ENCODE measurements around the gene ADH1A.
"Not testable (repeated sequence)": the region's sequence is repeated elsewhere in the genome, so short reads cannot be mapped to it uniquely, and the experiment has no call there.

ADH1A gene

GRCh38 chr4:99276417-99276816 lies 14.4 kb downstream of the ADH1A start:
- no peak for DNase-seq

- DNase-seq = no peak
Measured at GRCh38 chr4:99275885-99276284, 14.9 kb downstream of the ADH1A start.

GRCh38 chr4:99275050-99275449 lies 15.7 kb downstream of the ADH1A start:
- DNase-seq = no peak

GRCh38 chr4:99273704-99274103 lies 17.1 kb downstream of the ADH1A start:
- DNase-seq = no peak

GRCh38 chr4:99264927-99265326 lies 25.9 kb downstream of the ADH1A start:
- no peak for DNase-seq

- DNase-seq = no peak
Measured at GRCh38 chr4:99252746-99253145, 38.0 kb downstream of the ADH1A start.

- no peak for DNase-seq
Measured at GRCh38 chr4:99248714-99249113, 42.1 kb downstream of the ADH1A start.

- no peak for DNase-seq
Measured at GRCh38 chr4:99235955-99236354, 54.8 kb downstream of the ADH1A start.

- DNase-seq = no peak
Measured at GRCh38 chr4:99234331-99235010, 56.3 kb downstream of the ADH1A start.

- not testable (repeated sequence) for DNase-seq
Measured at GRCh38 chr4:99233397-99233796, 57.4 kb downstream of the ADH1A start.

- DNase-seq = not testable (repeated sequence)
Measured at GRCh38 chr4:99228706-99229105, 62.1 kb downstream of the ADH1A start.

GRCh38 chr4:99227646-99228045 lies 63.1 kb downstream of the ADH1A start:
- DNase-seq = not testable (repeated sequence)

Measured in stimulated activated naive CD4-positive, alpha-beta T cell treated with Interleukin-2 at 50 U/mL for 16 hours (primary cell).